HL-60 (cell line): ENCODE results near the gene GEN1.
"Not testable (repeated sequence)": the region's sequence is repeated elsewhere in the genome, so short reads cannot be mapped to it uniquely, and the experiment has no call there.

Experiments
- DNase-seq, 2 experiments: peaks; one replicate each; pipeline ENCODE4 v3.0.0-alpha.2; 2010 to 2020; ENCODE audit warnings: low read depth in 1 of 2, low spot score in 1 of 2
- H3K27ac ChIP-seq: fragments of 250-450 bp; sonication (Bioruptor Pico); replicated peaks from 2 replicates; pipeline ENCODE4 v1.5.1; 2020; ENCODE audit warnings: mild to moderate bottlenecking, moderate library complexity
- H3K27me3 ChIP-seq: fragments of 250-450 bp; sonication (Bioruptor Pico); 2 replicates; pipeline ENCODE4 v1.5.1; 2021; ENCODE audit warnings: mild to moderate bottlenecking, moderate library complexity; ENCODE audit not compliant: insufficient read depth, poor library complexity, severe bottlenecking
- H3K4me3 ChIP-seq: replicated peaks from 2 replicates; pipeline ENCODE4 v1.5.1; 2011; ENCODE audit warnings: mild to moderate bottlenecking, control low read depth, low read length; ENCODE audit not compliant: insufficient read depth
- GABPA ChIP-seq: IDR thresholded peaks from 2 replicates; pipeline ENCODE4 v1.6.1; 2012; ENCODE audit warnings: low read depth
- POLR2AphosphoS5 ChIP-seq: IDR thresholded peaks from 2 replicates; pipeline ENCODE4 v1.6.1; 2012; ENCODE audit warnings: low read depth
- REST ChIP-seq: IDR thresholded peaks from 2 replicates; pipeline ENCODE4 v1.6.1; 2012; ENCODE audit warnings: low read depth; ENCODE audit not compliant: insufficient replicate concordance
- SPI1 ChIP-seq: IDR thresholded peaks from 2 replicates; pipeline ENCODE4 v1.6.1; 2012; ENCODE audit warnings: low read depth, mild to moderate bottlenecking, borderline replicate concordance
- TF ChIP-seq, protein P1 (sequence below): IDR thresholded peaks from one replicate; pipeline ENCODE4 v1.5.1; 2011; ENCODE audit warnings: low read length, control low read depth, inconsistent platforms; ENCODE audit not compliant: insufficient read depth

GEN1 gene

DNA sequence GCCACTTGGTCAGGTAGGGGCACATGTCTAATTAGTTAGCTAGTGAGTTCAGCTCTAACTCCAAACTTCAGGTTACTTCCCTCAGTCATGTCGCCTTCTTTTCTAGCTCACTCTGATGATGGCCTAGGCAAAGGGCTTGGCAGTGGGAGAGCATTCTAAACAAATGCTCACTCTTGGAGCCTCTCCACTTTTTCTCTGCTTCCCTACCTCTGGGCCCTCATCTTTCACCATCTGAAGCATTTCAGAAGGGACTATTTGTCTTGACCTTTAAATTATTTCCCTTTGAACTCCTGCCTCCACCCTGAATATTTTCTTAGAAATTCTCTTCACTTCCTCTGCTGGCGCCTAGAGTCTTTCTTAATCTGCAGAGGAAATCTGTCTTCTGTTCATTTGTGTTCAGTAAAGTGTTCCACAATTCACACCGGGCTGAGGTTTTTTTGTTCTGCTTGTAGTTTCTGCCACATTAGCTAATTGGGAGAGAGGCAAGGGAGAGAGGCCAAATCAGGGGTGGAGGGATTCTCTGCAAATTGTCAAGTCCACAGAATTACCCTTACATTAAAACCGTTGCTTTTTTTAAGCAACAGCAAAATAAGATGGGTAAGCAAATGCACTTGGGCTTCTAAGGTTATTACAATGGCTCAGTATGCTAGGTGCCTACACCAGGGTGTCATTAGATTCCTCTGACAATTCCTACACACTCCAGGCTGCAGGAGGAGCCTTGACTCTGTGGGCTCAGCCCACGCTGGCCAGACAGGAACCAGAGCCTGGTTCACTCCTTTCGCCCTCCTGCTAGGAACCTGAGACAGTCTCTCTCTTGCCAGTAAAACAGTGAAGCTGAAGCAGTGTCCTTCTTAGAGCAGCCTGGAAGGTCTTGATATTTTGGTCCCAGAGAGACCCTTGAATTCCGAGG is 67.9 kb downstream of the GEN1 start:
- no peak for DNase-seq
- no peak overlapping the region for H3K27ac ChIP-seq
- TF ChIP-seq SPI1 (no peak), POLR2AphosphoS5 (no peak), REST (no peak), GABPA (no peak)
- TF ChIP-seq, protein P1, sequence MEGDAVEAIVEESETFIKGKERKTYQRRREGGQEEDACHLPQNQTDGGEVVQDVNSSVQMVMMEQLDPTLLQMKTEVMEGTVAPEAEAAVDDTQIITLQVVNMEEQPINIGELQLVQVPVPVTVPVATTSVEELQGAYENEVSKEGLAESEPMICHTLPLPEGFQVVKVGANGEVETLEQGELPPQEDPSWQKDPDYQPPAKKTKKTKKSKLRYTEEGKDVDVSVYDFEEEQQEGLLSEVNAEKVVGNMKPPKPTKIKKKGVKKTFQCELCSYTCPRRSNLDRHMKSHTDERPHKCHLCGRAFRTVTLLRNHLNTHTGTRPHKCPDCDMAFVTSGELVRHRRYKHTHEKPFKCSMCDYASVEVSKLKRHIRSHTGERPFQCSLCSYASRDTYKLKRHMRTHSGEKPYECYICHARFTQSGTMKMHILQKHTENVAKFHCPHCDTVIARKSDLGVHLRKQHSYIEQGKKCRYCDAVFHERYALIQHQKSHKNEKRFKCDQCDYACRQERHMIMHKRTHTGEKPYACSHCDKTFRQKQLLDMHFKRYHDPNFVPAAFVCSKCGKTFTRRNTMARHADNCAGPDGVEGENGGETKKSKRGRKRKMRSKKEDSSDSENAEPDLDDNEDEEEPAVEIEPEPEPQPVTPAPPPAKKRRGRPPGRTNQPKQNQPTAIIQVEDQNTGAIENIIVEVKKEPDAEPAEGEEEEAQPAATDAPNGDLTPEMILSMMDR, result no peak

DNA sequence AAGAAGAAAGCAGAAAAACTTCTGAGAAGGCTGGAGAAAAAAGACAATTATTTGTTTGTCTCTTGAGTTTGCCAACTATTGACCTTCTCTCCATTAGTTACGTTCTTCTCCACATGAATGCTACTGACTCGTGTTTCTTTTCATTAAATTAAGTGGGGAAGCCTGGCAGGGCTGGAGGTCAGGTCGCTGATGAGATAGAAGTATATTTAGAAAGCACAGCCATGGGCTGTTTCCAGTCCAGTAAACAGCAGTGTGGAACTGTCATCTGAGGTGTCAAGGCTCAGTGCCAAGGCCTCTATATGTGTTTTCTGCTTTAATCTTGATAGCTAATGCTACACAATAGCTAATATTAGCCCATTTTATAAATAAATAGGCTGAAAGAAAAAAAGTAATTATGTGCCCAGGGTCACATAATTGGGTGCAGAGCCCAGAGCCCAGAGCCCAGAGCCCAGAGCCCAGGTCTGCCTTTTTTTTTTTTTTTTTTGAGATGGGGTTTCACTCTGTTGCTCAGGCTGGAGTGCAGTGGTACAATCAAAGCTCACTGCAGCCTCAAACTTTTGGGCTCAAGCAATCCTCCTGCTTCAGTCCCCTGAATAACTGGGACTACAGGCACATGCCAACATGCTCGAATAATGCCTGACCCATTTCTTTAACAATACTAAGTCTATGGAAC is 68.6 kb downstream of the GEN1 start:
- TF ChIP-seq SPI1 (no peak), GABPA (no peak), REST (no peak), POLR2AphosphoS5 (no peak)
- TF ChIP-seq, protein P1, result no peak
- Histone ChIP-seq H3K27me3 (no peaks in the 10 kb centered on the region), H3K4me3 (no peak overlapping the region), H3K27ac (no peak overlapping the region)
- no peak for DNase-seq

More for the DNA sequence above, 67.9 kb downstream of the GEN1 start:
- Histone ChIP-seq H3K4me3 (no peak overlapping the region), H3K27me3 (no peaks in the 10 kb centered on the region)

- DNase-seq, H3K27me3 ChIP-seq, H3K27ac ChIP-seq, H3K4me3 ChIP-seq: not testable (repeated sequence)
Observed at GRCh38 chr2:17823646-17824045, 69.7 kb downstream of the GEN1 start.

- H3K4me3 ChIP-seq, result no peak overlapping the region
- peaks cover 7% of the 10 kb centered on the region for H3K27me3 ChIP-seq
- TF ChIP-seq REST (no peak), SPI1 (no peak), GABPA (no peak), POLR2AphosphoS5 (no peak)
- TF ChIP-seq, protein P1, result no peak
- no peak overlapping the region for H3K27ac ChIP-seq
- no peak for DNase-seq
Observed at GRCh38 chr2:17827316-17827715, 73.4 kb downstream of the GEN1 start.
